Testis (tissue), 2 donors: Measurements from ENCODE around the gene LCN10.

Experiments used
- CTCF ChIP-seq, 3 experiments: fragments of 450-650 bp in 2 of 3; fragments of 200-600 bp in 1 of 3; sonication (generic) in 1 of 3; IDR thresholded peaks; one replicate each; pipeline ENCODE4 v1.5.1; 2016 to 2019; ENCODE audit warnings: antibody characterized with exemption in 3 of 3, mild to moderate bottlenecking in 2 of 3, moderate library complexity in 1 of 3
- POLR2A ChIP-seq: fragments of 450-650 bp; IDR thresholded peaks from one replicate; pipeline ENCODE4 v1.6.1; 2017; ENCODE audit warnings: antibody characterized with exemption, mild to moderate bottlenecking, moderate library complexity

GRCh38 chr9:136739509-136739908 lies 3.2 kb downstream of the LCN10 start:
- no peak for TF ChIP-seq POLR2A
- TF ChIP-seq CTCF (IDR thresholded peaks at IDR 0.05): no peak
